NCI-H1048 (cell line): Measurements from ENCODE around the gene LMNB1.

Experiments used
- DNase-seq: peaks from one replicate; lab custom pipeline; 2025; lab: John Stamatoyannopoulos, UW

LMNB1 gene

GRCh38 chr5:126855266-126855665, 78.3 kb downstream of the LMNB1 start:
- DNase-seq, result no peak

- DNase-seq, result no peak
Observed at GRCh38 chr5:126857472-126858410, 80.8 kb downstream of the LMNB1 start.

DNA sequence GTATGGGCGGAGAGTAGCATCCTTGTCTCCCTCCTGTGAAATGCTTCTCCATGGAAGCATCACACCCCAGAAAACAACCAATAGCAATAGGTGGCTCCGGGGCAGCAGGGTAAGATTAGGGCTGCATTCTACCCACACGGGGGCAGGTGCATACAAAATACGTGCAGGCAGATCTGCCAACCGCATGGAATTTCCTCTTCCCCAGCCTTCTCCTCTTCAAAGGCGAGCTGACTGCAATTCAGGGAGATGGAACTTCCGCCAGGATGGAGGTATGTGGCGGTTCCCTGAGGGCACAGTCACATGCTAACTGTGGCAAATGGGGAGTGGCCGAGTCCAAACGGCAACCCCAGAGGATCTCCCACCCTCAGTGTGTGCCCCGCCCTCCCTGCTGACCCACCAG, 81.5 kb downstream of the LMNB1 start:
- DNase-seq, result no peak

DNA sequence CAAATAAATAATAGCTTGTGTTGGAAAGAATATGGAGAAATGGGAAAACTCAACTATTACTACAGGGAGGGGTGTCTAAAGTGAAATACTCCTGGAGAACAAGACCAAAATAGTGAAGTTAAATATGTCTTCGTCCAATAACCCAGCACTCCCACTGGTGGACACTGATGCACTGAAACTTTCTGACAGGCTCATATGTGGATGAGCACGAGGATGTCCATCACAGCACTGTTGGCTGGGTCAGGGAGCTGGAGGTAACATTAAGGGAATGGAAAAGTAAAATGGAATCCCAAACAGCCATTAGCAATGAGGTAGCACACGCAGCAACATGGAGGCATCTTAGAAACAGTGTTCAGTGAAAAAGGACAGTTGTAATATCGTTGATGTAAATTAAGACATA, 86.5 kb downstream of the LMNB1 start:
- no peak for DNase-seq

GRCh38 chr5:126864042-126864688, 87.2 kb downstream of the LMNB1 start:
- no peak for DNase-seq

DNA sequence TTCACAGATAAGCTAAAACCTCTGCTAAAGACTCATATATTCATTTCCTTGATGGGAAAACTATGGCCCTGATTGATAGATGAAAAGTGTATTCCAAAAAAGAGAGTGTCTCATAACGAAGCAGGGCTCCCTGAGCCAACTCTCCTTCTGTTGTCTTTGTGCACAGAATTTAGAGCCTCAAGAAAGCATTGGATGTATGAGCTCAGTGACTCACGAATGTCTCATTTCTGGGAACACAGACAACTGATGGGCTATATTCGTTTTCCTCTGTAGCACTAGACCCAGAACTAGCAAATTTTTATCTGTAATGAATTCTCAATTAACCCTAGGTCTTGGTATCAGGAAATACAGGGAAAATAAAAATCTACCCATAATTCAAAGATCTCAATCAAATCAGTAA, 88.4 kb downstream of the LMNB1 start:
- no peak for DNase-seq

DNA sequence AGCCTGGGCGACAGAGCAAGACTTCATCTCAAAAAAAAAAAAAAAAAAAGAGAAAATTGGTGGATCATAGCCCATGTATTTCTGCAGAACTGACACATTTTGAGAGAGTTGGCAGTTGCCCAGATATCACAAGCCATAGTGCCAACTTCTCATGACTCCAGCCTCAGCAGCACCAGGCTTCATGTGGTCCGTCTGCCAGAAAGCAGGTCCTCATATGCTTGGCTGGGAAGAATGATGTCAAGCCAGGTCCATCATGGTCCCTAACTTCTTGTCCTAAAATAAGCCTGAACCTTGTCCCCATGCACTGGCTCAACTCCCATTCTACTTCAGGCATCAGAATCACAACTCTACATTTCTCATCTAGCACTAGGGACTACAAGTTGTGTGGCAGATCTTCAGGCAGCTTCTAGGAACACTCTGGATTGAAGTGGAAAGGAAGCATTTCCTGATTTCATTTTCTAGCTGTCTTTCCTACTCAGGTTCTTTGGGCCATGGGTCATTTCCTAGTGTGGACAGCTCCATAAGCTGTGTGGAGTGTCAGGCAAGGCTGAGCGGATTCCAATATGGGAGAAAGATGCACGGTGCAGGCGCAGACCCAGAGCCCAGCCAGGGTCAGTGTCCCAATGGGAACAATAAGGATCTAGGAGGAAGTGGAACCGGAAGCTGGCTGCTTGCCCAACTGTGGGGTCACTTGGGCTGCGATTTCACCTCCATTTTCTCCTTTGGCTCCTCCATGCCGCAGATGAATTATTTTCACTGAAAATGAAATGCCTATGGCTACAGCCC, 90.1 kb downstream of the LMNB1 start:
- DNase-seq, result no peak

- DNase-seq, result no peak
Observed at GRCh38 chr5:126868338-126869004, 91.5 kb downstream of the LMNB1 start.

DNA sequence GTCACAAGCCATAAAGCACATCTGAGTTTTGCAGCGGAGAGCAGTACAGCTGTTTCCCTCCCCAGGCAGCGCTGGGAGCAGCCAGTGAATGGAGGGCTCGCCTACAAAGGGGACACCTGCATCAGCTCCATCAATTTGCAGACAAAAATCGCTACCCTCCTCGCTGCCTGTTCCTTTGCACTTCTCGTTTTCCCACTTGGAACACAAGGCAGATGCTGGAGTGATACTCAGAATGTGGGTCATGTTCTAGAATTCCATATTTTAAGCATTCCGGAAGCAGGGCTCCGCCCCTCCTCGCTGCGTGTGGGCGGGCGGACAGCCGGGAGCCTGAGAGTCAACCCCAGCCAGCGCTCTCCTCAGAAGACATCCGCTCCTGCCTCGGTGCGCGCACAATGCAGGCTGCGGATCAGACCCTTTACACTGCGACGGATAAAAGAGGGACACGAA, 92.1 kb downstream of the LMNB1 start:
- no peak for DNase-seq

GRCh38 chr5:126871441-126871840, 94.5 kb downstream of the LMNB1 start:
- no peak for DNase-seq

DNA sequence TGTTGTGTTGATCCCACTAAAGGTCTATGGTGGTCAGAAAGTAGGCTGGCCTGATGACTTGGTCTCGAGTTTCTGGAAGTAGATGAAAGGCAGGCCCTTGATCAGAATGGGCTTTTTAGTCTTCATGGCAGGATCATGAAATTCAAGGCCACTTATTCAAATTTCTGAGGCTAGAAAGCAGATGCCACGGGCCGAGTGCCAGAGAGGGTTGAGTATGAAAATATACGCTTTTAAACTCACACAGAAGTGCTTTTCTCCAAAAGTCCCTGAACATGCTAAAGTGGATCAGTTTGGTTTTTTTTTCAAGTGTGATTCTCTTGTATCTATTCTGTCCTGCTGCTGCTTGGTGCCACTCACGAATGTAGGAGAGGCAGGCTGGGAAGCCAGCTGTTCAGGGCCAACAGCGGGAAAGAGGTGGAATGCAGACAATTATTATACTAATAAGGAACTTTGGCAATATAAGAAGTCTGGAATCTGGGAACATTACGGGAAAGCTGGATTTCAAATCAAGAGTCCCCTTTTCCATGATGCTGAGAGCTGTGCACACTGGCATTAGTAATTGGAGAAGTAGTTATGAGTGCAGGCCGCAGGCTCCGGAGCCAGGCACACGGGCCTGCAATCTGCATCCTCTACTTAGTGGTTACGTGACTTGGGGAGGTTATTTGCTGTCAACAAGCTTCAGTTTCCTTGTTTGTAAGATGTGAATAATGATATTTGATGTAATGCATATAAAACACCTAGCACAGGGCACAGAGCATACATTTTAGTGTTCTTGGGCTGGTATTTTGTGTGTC, 95.8 kb downstream of the LMNB1 start:
- DNase-seq, result peak; percentile 14

DNA sequence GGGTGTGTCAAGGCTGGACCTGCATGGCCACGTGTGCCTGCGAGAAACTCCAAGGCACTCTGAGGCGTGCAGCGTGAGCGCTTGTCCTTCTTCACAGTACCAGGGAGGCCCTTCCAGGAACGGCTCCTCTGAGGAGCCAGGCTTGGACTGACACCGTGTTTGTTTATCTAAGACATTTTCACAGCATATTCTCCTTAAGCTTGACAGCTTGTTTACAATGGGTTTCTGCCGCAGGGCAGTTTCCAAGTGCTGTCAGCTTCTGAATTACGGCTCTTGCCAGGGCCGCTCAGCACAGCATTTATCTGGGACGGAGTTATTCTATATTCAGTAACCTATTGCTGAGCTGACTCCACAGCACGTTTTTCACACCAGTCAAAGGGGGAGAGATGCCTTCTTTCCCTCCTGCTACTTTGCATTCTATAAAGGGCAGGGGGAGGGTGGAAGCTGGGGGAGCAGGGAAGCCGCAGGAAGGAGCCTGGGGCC, 98.4 kb downstream of the LMNB1 start:
- no peak for DNase-seq

DNA sequence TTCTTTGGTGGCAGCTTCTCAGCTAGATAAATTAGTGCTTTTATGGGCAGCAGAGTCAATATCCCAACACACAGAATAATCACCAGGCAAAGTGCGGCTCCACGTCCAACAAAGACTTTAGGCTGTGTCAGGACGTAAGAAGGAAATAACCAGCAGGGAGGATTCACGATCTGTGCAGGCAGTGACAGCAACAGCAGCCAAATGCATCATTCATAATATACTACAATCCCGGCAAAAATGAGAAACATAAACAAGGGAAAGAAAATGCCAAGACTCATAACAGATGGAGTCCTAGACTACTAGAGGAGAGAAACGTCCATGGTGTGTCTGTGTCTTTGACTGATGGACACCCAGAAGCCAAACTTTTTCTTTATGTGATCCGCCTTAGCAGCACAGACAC, 100.7 kb downstream of the LMNB1 start:
- no peak for DNase-seq

- no peak for DNase-seq
Observed at GRCh38 chr5:126878085-126878484, 101.1 kb downstream of the LMNB1 start.

DNA sequence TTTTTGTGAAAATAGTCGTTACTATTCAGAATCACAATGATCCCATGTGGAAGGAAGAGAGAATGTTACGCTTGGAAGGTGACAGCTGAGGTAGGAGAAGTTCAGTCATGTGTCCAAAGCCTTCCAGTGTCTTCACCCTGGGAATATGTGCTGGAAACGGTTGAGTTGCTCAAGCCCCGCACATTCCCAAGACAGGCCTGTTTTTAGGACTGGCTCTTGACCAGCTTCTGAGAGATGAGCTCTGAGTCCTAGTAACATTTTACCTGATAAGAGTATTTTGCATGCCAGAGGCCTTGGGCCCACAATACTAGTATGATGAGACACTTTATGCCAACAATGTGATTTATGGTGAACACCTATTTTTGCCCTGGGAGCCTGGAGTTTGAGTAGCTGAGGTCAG, 101.7 kb downstream of the LMNB1 start:
- no peak for DNase-seq

- no peak for DNase-seq
Observed at GRCh38 chr5:126881821-126882600, 105.1 kb downstream of the LMNB1 start.

DNA sequence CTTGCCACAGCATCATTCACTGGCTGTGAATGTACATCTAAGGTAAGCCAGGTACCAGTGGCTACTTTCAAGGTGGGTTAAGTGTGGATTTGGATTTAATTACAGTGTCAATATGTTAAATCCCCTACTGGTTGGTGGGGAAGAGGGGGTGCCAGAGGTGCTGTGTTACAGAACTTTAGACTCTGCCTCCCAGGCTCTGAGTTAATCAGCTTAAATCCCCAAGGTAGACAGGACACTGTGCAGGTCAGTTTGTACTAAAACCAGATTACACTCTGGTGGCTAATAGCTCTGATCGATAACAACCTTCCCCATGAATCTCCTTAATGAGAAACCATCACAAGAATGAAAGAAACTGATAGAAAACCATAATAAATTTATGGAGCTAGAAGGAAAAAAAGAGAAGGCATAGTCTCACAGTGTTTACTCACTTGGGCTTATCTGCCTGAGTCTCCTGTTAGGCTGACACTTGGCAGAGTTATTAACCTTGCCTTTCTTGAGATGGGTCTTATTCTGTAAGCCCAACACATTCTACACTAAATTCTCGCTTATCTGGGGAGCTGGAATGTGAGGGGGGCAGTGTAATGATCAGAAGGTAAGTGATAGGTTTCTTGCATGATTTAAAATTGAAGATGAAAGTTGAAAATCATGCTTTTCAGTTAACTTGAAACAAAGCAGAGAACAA, 106.8 kb downstream of the LMNB1 start:
- DNase-seq, result no peak

GRCh38 chr5:126884269-126884819, 107.4 kb downstream of the LMNB1 start:
- DNase-seq, result no peak
